SK-N-DZ (cell line): Measurements from ENCODE around the gene NRN1.
A peak's percentile ranks its signal among the peaks of the same experiment; 100 is the strongest.

Experiments
- DNase-seq: peaks from one replicate; pipeline ENCODE4 v3.0.0-alpha.2; 2015; ENCODE audit warnings: low spot score

The NRN1 gene

DNA sequence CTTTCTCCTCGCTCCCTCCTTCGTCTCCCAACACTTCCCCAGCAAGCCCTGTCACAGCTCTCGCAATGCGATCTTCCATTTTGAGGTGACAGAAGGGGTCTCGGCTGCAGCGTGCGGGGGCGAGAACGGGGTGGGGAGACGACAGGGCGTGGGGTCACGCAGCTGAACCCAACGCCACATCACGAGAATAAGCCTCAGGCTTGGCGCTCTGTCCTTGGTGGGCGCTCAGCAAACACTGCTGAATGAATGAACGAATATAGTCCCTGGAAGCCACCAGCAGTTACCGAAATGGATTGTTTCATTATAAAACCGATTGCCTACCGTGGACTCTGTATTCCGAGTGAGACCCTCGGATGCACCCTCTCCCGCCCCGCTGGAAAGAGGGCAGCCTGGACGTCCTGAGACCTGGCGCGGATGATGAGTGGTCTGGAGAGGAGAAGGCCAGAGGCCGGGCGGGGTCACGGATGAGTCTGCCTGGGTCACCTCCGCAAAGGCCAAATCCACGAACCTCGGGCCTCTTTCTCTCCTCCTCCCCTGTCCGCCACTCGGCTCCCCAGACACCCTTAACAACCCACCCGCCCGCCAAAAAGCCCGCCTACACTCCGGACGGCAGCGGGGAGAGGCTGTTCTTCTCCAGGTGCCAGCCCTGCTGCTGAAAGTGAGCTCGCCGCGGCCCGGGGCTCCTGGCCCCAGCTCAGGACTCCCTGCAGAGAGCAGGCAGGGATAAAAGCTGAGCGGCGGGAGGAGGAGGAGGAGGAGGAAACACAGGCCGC, 3.7 kb downstream of the NRN1 start:
- DNase-seq: peak; percentile 25

DNA sequence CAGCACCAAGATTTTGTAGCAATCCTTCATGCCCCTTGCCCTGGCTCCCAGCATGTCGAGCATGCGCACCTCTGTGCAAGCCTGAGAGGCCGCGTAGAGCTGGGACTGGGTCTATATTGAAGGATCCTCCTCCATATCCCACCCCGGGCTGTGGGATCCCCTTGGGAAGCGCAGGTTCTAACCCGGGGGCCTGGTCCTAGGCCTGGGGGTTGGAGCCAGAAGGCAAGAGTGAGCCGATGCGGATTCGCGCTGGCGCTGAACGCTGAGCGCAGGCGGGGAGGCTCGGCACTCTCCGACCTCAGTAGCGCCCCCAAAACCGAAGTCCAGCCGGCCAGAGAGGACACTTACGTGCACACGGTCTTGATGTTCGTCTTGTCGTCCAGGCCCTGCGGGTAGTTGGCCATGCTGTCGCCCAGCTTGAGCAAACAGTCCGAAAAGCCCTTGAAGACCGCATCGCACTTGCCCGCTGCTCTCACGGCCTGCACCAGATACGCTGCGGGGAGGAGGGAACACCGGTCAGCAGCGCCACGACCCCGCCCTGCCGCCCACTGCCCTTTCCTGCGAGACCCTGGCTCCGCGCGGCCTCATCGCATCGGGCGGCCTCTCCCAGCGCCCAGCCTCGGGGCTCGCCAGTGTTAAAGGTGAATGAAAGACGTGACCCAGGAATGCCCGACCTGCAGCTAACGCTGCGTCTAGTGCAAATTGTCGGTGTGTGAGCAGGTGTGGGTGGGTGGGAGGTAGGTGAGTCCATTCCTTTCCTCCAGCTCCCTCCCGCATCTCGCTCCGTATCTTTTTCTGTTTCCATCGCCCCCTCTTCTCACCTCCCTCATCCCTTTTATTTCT, 4.5 kb downstream of the NRN1 start:
- no peak for DNase-seq

DNA sequence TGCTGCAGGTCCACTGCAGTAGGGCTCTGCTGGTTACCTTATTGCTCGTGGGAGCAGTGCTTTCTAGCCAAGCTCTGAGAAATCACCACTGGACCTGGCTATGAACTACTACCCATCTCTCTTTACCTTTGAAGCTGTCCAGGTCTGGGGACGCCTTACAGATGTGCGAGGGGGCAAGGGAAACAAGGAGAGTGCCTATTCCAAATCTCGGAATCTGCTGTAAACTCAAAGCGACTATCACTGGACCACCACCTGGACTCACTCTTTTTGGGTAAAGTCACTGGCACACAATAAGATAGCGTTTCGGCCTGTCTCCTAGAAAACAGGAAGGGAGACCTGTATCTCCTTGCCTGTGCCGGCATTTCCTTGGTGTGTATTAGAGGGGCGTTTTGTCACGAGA, 5.3 kb downstream of the NRN1 start:
- no peak for DNase-seq

GRCh38 chr6:5999688-6000608, 6.8 kb downstream of the NRN1 start:
- no peak for DNase-seq

GRCh38 chr6:5998711-5999687, 7.7 kb downstream of the NRN1 start:
- no peak for DNase-seq

GRCh38 chr6:5998236-5998635, 8.5 kb downstream of the NRN1 start:
- no peak for DNase-seq

DNA sequence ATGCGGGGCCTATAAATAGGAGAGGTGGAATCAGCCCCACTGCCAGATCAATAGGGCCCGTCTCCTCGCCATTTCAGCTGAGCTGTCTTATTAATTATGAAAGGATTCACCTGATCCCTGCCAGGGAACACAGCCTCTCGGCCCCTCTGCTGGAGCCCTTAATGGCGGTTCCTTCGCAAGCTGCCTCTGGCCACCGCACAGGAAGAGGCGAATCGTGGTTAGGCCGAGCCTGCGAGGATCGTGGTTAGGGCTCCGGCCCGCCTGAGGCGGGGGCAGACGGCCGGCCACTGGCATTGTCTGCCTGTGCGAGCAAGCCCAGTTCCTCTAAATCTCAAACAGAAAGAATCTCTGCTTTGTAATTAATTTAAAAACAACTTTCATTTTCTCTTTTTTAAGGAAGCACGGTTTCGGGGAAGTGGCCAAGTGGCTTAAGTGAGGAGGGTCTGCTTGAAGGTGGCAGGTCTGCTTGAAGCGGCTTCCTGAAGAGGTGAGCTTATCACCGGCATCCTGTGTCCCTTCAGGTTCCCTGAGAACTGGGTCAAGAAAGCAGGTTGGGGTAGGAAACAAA, 9.2 kb downstream of the NRN1 start:
- DNase-seq: peak; percentile 53

DNA sequence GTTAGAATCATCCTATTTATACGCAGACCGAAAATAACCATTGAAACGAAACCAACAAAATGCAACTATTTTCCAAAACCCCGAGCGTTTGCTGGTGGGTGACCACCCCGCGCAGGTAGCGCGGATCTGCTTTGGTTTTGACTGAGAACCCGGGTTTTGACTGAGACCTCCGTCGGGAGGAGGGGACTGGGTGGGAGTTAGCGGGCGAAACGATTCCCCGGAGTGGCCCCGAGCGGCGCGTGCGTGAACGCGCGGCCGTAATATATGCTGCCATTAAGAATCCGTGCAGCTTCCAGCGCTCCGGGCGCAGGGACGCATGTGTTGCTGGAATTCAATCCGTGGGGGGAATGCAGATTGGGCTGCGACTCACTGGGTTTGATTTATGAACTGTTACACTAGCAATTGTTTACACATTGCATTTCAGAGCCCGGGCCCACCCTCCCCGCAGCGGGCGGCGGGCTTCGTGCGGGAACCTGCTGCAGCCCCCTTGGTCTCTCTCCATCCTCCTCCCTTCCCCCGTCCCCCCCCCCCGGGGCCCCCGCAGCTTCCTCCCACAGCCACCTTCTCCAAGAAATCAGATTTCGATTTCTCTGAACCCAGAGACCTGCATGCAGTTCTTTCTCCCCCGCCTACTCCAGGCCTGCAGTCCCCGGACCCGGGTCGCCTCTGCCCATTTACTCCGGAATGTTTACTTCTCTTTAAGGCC, 9.9 kb downstream of the NRN1 start:
- peak; percentile 68 for DNase-seq

DNA sequence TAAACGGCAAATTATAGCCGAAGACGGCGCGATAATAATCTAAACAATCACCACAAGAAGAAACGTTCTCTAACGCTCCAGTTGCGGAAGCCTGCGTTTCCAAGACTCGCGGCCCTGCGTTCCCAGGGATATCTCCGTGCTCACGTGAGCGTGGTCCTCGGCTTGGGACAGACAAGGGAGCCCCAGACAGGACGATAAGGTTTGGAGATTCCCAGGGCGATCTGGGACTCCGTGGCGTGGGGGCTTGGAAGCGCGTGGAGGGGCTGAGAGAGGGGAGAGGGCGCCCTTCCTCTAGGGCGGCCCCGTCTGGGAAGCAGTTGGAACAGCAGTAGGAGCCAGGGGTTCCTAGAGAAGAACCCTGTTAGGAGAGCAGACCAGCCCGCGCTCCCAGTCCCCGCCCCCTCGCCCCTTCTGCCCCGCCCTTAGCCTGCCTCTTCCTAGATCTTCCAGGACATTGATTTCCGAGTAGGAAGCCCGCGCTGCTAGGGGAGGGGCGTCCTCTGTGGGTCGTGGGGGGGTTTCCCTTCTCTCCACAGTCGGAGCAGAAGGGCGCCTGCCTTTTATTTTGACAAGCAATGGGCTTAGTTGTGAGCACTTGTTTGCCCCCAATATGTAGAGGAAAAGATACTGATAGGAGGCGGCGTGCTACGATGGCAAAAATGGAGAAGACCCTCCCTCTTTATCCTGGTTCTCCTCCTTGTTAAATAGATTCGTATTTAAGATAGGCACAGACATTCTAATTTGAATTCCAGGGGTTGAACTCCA, 10.6 kb downstream of the NRN1 start:
- DNase-seq: peak; percentile 86

GRCh38 chr6:5995658-5995948, 11.1 kb downstream of the NRN1 start:
- no peak for DNase-seq

DNA sequence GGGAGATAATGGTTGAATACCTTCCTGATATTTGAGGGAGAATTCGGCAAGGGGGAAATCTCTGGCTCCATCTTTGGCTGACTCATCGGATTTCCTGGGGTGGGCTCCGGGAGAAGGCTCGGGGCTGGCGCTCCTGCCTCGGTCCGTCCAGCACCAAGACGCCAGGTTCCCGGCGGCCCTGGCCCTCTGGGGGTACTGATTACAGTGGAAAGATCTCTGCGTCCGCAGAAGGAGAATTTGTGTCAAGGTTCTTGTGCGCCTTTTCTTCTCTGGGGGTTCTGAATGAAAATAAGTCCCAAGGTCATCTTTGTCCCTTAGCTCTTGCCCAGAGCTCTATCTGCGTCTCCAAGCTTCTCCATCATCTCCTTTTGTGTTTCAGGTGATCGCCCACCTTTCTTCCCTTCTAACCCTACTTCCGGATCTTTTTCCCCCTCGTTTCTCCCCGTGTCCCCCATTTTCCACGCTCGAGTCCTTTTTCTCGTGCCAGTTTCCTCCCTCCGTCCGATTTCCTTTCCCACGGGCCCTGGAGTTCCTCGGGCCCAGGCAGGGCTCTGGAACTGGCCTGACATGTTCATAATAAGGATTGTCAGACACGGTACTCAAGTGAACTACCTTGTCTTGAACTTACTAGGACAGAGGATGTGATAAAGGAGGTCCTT, 11.6 kb downstream of the NRN1 start:
- DNase-seq: no peak

GRCh38 chr6:5994234-5994998, 12.3 kb downstream of the NRN1 start:
- DNase-seq: no peak

GRCh38 chr6:5992551-5993225, 14.0 kb downstream of the NRN1 start:
- no peak for DNase-seq

DNA sequence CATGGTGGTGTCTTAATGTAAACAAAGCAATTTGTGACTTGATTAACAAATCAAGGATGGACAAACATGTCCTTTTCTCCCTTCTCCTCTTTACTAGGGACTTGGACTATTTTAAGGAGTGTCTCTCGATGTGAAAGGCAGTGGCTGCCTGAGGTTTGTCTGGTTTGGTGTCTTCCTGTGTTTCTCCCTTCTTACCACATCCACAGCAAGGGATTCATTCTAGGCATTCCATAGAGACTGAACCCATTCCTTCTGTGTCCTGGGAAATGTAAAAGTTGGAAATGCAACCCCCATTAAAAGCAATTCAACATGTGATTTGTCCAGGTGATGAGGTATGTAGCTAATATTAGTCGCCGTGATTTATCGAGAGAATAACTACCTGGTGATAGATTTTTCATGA, 15.9 kb downstream of the NRN1 start:
- no peak for DNase-seq

DNA sequence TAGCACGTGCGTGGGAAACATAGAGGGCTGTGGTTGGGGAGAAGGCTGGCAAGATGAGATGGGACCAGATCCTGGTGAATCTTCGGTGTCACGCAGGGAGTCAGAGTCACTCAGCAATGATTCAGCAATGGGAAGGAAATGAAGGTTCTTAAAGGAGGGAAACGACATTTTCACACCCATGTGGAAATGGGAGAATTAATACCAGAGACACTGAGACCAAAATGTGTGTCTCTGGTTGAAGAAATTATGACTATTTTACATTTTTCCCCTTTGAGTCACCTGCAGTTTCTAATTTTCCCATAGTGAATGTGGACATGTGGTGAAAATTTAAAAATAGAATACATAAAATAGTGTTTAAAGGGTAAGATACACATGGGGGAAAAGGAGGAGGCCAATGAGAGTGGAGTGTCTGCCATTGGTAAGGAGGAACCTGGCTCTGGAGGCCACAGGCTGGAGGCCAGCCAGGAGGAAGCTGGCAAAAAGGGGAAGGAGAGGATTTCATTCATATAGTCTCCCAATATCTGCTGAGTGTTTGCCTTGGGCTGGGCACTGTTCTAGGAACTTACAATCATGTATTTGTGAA, 17.5 kb downstream of the NRN1 start:
- no peak for DNase-seq

GRCh38 chr6:5986861-5987260, 19.9 kb downstream of the NRN1 start:
- DNase-seq: no peak
